Colon (tissue), 2 donors: ENCODE results near the gene LRFN3.
"Not testable (repeated sequence)": the region's sequence is repeated elsewhere in the genome, so short reads cannot be mapped to it uniquely, and the experiment has no call there.

Experiments used
- FAIRE-seq: peaks from 2 replicates; lab custom pipeline; 2012; peaks lifted over from hg19 to GRCh38; lab: Jason Lieb, UNC
- donor health status: control.
- donor health status: control.

The LRFN3 gene

GRCh38 chr19:35977446-35978222 is 41.5 kb downstream of the LRFN3 start:
- no peak for FAIRE-seq

GRCh38 chr19:35978271-35978670 is 42.1 kb downstream of the LRFN3 start:
- no peak for FAIRE-seq

- no peak for FAIRE-seq
Observed at GRCh38 chr19:35978832-35979365, 42.7 kb downstream of the LRFN3 start.

- FAIRE-seq = not testable (repeated sequence)
Observed at GRCh38 chr19:35980997-35981396, 44.8 kb downstream of the LRFN3 start.

- FAIRE-seq = no peak
Observed at GRCh38 chr19:35983177-35983576, 47.0 kb downstream of the LRFN3 start.

GRCh38 chr19:35986111-35986510 is 49.9 kb downstream of the LRFN3 start:
- no peak for FAIRE-seq

- no peak for FAIRE-seq
Observed at GRCh38 chr19:35986664-35987570, 50.7 kb downstream of the LRFN3 start.

GRCh38 chr19:35987571-35987896 is 51.4 kb downstream of the LRFN3 start:
- no peak for FAIRE-seq

- no peak for FAIRE-seq
Observed at GRCh38 chr19:35988824-35989223, 52.6 kb downstream of the LRFN3 start.

GRCh38 chr19:35990156-35990555 is 54.0 kb downstream of the LRFN3 start:
- no peak for FAIRE-seq

GRCh38 chr19:35990771-35991730 is 54.9 kb downstream of the LRFN3 start:
- no peak for FAIRE-seq

- FAIRE-seq = no peak
Observed at GRCh38 chr19:35991731-35992450, 55.7 kb downstream of the LRFN3 start.

GRCh38 chr19:35992907-35993765 is 57.0 kb downstream of the LRFN3 start:
- no peak for FAIRE-seq

GRCh38 chr19:35993923-35994598 is 57.9 kb downstream of the LRFN3 start:
- FAIRE-seq = no peak
